A549 treated with AZD9567 at 1 μM for 4 hours (cell line): ENCODE measurements around the gene CEP112. TPM values are rescaled to one million over a fixed set of nuclear protein-coding genes. Genes with fewer than 3 reads are reported as not detected.

Experiments used
- total RNA-seq: library from RNA; stranded (reverse); fragments of 200-300 nt; extraction: Qiagen RNA extraction; gene quantifications from 5 replicates; pipeline ENCODE4 v1.2.3, GENCODE V29; 2022; ENCODE audit not compliant: insufficient read depth

Gene CEP112
- 5.1 to 20.7 TPM (median 6.5 TPM) in 5 replicates for total RNA-seq

GRCh38 chr17:66191593-66192377 lies at the start of gene CEP112:
Gene CEP112 (minus strand): TSS chr17:66192133.

GRCh38 chr17:66228887-66229782 lies 37.2 kb upstream of the CEP112 start, which contains the start of gene APOH:
Gene APOH (minus strand): TSS chr17:66229415. CDS start chr17:66229379, 36 bp downstream.

Other genes with a start within 250 kb of the CEP112 start
- 4.1 to 5.6 TPM (median 5.3 TPM) in 5 replicates for gene APOH, start 37.3 kb upstream of the CEP112 start, total RNA-seq
- 31.8 to 43.2 TPM (median 38.0 TPM) in 5 replicates for gene PRKCA, start 110.5 kb upstream of the CEP112 start, total RNA-seq